ENCODE data around the gene NF1. TPM values are rescaled to one million over a fixed set of nuclear protein-coding genes. Genes with fewer than 3 reads are reported as not detected.
A peak's percentile ranks its signal among the peaks of the same experiment; 100 is the strongest.

NF1 gene
- polyA plus RNA-seq, 3 donors = 1.2 to 7.4 (median 2.1) TPM

- no peak overlapping the region for H3K4me2 ChIP-seq (replicated peaks; ENCODE audit: extremely low read depth, low read length, poor library complexity, severe bottlenecking)
- Mint-ChIP-seq H3K36me3 (peaks cover 59 to 73% of the 10 kb centered on the region in 2 donors), H3K9me3 (peaks cover 0 to 4% (median 0%) of the 10 kb centered on the region in 7 donors), H3K4me1 (peaks cover 6% of the 10 kb centered on the region), H3K27me3 (ENCODE audit: low read depth in 3 of 3) (peaks cover 0 to 2% (median 0%) of the 10 kb centered on the region in 3 donors), H3K27ac (peak overlapping the region in 1 of 7 donors; percentile 36), H3K4me3 (no peak overlapping the region)
- H3K27me3 ChIP-seq (ENCODE audit: control insufficient read depth in 2 of 2, insufficient read depth in 2 of 2, low read length in 2 of 2) = no peaks in the 10 kb centered on the region
- H3K4me3 ChIP-seq (replicated peaks in 1 of 3; ENCODE audit: low read depth in 2 of 3, low read length in 3 of 3) = no peak overlapping the region
- no peaks in the 10 kb centered on the region for H3K9me3 ChIP-seq (replicated peaks in 1 of 2; ENCODE audit: control insufficient read depth in 1 of 2, insufficient read depth in 1 of 2, low read length in 2 of 2)
- peaks cover 25 to 76% of the 10 kb centered on the region in 2 donors for H3K36me3 ChIP-seq (replicated peaks in 1 of 2; ENCODE audit: control insufficient read depth in 1 of 2, insufficient read depth in 2 of 2, low read length in 2 of 2)
- no peak overlapping the region for H3K27ac ChIP-seq (ENCODE audit: low read depth in 1 of 2, low read length in 2 of 2)
- 100% methylated on average over 1 of the region's 4 CpGs for WGBS (ENCODE audit: insufficient coverage)
- TF ChIP-seq CTCF (IDR thresholded peaks at IDR 0.05) = no peak
- H2AFZ ChIP-seq (ENCODE audit: insufficient read depth, low read depth, low read length, poor library complexity, severe bottlenecking) = no peak overlapping the region
- H4K20me1 ChIP-seq (ENCODE audit: insufficient read depth, low read length) = no peaks in the 10 kb centered on the region
- H3K4me1 ChIP-seq (ENCODE audit: control insufficient read depth in 1 of 2, insufficient read depth in 2 of 2, low read length in 2 of 2) = no peaks in the 10 kb centered on the region
- no peak for DNase-seq
- no peaks in the 10 kb centered on the region for H3K79me2 ChIP-seq (ENCODE audit: insufficient read depth, low read length)
- no peak overlapping the region for H3K9ac ChIP-seq (ENCODE audit: insufficient read depth, low read length, poor library complexity, severe bottlenecking)
- intact Hi-C loops (cut with micrococcal nuclease) = no loop called here
These were observed 146.3 kb downstream of the NF1 start for GRCh38 chr17:31241116-31241515.

GRCh38 chr17:31248986-31249834, 154.4 kb downstream of the NF1 start:
- Mint-ChIP-seq H3K4me1 (peaks cover 3% of the 10 kb centered on the region), H3K4me3 (no peak overlapping the region), H3K27ac (no peak overlapping the region), H3K9me3 (no peaks in the 10 kb centered on the region), H3K27me3 (ENCODE audit: low read depth in 3 of 3) (no peaks in the 10 kb centered on the region), H3K36me3 (peaks cover 30 to 44% of the 10 kb centered on the region in 2 donors)
- H2AFZ ChIP-seq (ENCODE audit: insufficient read depth, low read depth, low read length, poor library complexity, severe bottlenecking) = no peak overlapping the region
- no peak overlapping the region for H3K4me3 ChIP-seq (replicated peaks in 1 of 3; ENCODE audit: low read depth in 2 of 3, low read length in 3 of 3)
- no peaks in the 10 kb centered on the region for H3K9me3 ChIP-seq (replicated peaks in 1 of 2; ENCODE audit: control insufficient read depth in 1 of 2, insufficient read depth in 1 of 2, low read length in 2 of 2)
- WGBS (ENCODE audit: insufficient coverage) = 92% methylated on average over 2 of the region's 5 CpGs
- no peaks in the 10 kb centered on the region for H3K27me3 ChIP-seq (ENCODE audit: control insufficient read depth in 2 of 2, insufficient read depth in 2 of 2, low read length in 2 of 2)
- H3K4me1 ChIP-seq (ENCODE audit: control insufficient read depth in 1 of 2, insufficient read depth in 2 of 2, low read length in 2 of 2) = no peaks in the 10 kb centered on the region
- no peak for TF ChIP-seq CTCF (IDR thresholded peaks at IDR 0.05)
- no peaks in the 10 kb centered on the region for H3K79me2 ChIP-seq (ENCODE audit: insufficient read depth, low read length)
- no peak overlapping the region for H3K9ac ChIP-seq (ENCODE audit: insufficient read depth, low read length, poor library complexity, severe bottlenecking)
- peaks cover 4 to 40% of the 10 kb centered on the region in 2 donors for H3K36me3 ChIP-seq (replicated peaks in 1 of 2; ENCODE audit: control insufficient read depth in 1 of 2, insufficient read depth in 2 of 2, low read length in 2 of 2)
- DNase-seq = no peak
- H3K4me2 ChIP-seq (replicated peaks; ENCODE audit: extremely low read depth, low read length, poor library complexity, severe bottlenecking) = no peak overlapping the region
- intact Hi-C loops (cut with micrococcal nuclease) = no loop called here
- no peaks in the 10 kb centered on the region for H4K20me1 ChIP-seq (ENCODE audit: insufficient read depth, low read length)
- no peak overlapping the region for H3K27ac ChIP-seq (ENCODE audit: low read depth in 1 of 2, low read length in 2 of 2)
